GM18868 (cell line): ENCODE measurements around the gene DNAJB12.
"Not testable (repeated sequence)": the region's sequence is repeated elsewhere in the genome, so short reads cannot be mapped to it uniquely, and the experiment has no call there.

Experiments used
- ATAC-seq: cut with Tn5 transposase; IDR thresholded peaks from one replicate; pipeline ENCODE4 v1.9.1; 2021; ENCODE audit warnings: mild to moderate bottlenecking, moderate library complexity; ENCODE audit not compliant: unreplicated experiment

The DNAJB12 gene

GRCh38 chr10:72332423-72333111, 22.2 kb downstream of the DNAJB12 start:
- no peak for ATAC-seq

- peak; percentile 63 for ATAC-seq
Observed at GRCh38 chr10:72331575-72332422, 22.9 kb downstream of the DNAJB12 start.

- ATAC-seq = no peak
Observed at GRCh38 chr10:72330069-72330426, 24.7 kb downstream of the DNAJB12 start.

GRCh38 chr10:72329290-72330068, 25.2 kb downstream of the DNAJB12 start:
- ATAC-seq = no peak

- no peak for ATAC-seq
Observed at GRCh38 chr10:72328829-72329204, 25.9 kb downstream of the DNAJB12 start.

DNA sequence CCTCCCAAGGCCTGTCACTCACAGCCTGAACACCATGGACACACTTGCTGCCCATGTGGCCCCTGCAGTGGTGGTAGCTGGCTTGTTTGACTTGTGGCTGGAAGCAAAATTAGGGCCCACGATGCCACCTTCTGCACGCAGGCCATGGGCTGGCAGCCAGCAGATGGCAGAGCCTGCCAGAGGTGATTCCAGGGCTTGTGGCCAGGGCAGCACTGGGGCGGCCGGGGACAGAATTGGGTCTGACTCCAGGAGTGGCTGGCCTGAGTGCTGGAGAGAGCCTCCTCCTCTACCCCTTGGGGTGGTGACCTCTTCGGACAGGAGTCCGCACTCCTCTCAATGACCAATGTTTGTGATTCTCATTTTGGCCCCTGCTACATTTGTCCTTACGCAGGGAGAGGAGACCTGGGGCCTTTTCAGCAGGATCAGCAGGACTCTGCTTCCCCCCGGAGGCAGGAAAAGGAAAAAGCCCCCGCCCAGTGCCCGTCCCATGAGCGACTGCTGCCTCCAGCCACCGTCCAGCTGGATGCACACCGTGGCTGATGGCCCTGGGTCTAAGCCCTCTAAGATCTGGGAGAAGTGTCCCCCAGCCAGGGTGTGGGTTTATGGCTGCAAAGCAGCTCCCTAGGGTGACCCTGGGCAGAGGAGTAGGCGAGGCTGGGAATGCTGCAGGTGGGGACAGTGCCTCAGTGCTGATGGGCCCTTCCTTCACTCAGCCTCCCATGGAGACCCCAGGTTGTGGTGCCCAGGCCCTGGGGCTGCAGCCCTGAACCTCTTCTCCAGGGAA, 26.5 kb downstream of the DNAJB12 start:
- ATAC-seq = no peak

DNA sequence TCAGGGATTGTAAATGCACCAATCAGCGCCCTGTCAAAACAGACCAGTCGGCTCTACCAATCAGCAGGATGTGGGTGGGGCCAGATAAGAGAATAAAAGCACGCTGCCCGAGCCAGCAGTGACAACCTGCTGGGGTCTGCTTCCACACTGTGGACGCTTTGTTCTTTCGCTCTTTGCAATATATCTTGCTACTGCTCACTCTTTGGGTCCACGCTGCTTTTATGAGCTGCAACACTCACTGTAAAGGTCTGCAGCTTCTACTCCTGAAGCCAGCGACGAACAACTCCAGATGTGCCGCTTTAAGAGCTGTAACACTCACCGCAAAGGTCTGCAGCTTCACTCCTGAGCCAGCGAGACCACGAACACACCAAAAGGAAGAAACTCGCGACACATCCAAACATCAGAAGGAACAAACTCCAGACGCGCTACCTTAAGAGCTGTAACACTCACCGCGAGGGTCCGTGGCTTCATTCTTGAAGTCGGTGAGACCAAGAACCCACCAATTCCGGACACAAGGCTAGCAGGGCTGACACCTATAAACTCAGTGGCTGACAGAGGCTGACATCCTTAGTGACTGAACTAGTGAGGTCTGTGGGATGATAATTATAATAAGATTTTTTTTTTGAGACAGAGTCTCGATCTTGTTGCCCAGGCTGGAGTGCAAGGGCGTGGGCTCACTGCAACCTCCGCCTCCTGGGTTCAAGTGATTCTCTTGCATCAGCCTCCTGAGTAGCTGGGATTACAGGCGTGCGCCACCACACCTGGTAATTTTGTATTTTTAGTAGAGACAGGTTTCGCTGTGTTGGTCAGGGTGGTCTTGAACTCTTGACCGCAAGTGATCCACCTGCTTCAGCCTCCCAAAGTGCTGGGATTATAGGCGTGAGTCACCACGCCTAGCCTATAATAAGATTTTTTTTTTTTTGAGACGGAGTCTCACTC, 27.8 kb downstream of the DNAJB12 start:
- ATAC-seq = not testable (repeated sequence)

- not testable (repeated sequence) for ATAC-seq
Observed at GRCh38 chr10:72325243-72326175, 29.2 kb downstream of the DNAJB12 start.

DNA sequence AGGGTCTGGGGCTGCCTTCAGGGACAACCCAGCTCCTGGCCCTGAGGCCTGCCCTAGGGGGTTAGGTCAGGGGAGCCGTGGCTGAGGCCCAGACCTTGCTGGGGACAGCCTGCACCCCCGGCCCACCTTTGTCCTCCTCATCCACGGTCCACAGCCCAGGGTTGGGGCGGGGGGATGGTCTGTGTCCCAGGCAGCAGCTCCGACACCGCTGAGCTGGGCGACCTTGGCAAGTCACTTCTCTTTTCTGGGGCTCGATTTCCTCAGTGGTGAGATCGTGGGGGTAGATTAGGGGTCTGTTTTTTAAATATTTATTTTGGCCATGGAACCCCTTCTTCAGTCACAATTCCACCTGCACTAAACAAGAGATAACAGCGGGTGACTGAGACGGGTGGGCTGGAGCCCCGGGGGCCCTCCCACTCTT, 30.9 kb downstream of the DNAJB12 start:
- ATAC-seq = no peak

- ATAC-seq = no peak
Observed at GRCh38 chr10:72323108-72323749, 31.5 kb downstream of the DNAJB12 start.

GRCh38 chr10:72322280-72323058, 32.2 kb downstream of the DNAJB12 start:
- ATAC-seq = no peak

DNA sequence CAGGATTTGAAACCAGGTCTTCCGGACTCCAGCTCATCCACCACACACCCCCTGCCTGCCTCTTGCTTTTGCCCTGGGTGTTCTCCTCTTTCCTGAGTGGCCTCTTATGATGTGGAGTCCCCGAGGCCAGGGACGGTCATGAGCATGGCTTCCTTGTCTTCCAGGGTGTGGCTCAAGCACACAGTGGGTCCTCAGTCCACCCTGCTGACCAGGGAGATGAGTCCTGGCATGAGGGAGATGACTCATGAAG, 32.8 kb downstream of the DNAJB12 start:
- ATAC-seq = no peak

- no peak for ATAC-seq
Observed at GRCh38 chr10:72321248-72322029, 33.3 kb downstream of the DNAJB12 start.

GRCh38 chr10:72320676-72321247, 34.0 kb downstream of the DNAJB12 start:
- ATAC-seq = peak; percentile 61

GRCh38 chr10:72319416-72320254, 35.1 kb downstream of the DNAJB12 start:
- peak; percentile 60 for ATAC-seq
